NCI-H2029 (cell line): Measurements from ENCODE around the gene DHDDS.

Experiments
- DNase-seq: peaks from one replicate; lab custom pipeline; 2025; lab: John Stamatoyannopoulos, UW

The DHDDS gene

DNA sequence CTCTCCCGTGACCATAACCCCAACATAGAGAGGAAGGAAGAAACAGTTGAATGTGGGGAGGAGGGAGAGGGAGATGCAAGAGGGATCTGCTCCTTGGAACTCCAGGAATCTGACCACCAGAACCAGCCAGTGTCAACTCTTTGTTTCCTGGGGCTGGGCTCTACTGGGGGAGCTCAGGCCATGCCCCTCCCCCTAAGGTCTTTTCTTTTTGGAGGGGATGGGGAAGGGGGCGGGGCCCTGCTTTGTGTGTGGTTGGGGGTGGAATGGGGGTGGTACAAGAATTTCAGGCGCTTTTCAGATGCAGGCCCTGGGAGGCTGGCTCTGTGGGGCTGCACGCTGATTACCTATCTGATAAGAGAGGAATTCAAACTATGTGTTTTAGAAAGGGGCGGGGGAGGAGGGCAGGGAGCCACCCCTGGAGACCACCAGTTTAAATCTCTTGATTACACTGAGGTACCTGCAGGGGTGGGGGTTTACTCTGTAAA, 13.2 kb upstream of the DHDDS start:
- DNase-seq, result no peak

DNA sequence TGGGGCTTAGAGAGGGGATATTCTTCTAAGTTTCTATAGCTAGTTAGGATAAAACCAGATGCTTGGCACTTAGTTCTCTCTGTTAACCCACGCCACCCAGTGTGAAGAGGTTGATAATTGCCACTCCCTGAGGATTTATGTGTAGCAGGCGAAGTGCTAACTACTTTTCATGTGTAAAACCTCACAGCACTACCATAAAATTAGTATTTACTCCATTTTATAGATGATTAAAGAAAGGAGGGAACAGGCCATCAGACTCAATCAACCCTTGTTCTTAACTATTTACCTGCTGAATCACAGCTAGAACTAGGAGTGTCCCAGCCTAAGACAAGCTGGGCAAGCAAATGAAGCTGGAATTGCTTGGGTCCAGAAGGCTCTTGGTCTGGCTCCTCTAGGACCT, 12.6 kb upstream of the DHDDS start:
- DNase-seq, result no peak

DNA sequence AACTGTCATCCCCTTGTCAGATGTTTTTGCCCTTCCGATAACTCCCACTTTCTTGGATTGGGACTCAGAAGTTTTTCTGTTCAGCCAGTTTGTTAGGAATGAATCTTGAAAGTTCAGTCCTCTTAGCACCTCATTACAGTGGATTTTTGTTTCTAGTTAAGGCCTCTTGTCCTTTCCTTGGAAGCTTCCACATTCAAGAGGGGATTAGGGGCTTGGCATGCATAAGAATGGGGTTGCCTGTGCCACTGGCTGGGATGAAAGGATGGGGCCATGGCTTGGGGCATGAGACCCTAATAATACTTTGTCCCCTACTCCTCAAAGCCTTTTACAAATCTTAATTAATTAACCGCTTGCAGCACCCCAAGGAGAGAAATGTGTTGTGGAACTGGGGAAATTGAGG, 2.4 kb upstream of the DHDDS start:
- no peak for DNase-seq

DNA sequence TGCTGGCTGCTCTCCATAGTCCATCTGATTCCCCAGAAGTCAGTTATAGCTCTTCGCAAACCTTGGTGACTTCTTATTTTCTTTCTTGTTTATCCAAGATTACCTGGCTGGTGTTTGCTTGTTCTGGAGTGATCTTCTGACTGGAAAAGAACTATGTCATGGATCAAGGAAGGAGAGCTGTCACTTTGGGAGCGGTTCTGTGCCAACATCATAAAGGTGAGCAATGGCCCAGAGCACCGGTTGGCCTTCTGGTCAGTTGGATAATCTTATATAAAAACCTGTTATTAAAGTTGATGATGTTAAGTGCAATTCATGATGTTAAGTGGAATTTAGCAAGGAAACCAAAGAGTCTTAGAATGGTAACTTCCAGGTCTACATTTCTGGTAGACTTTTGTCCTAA, 672 bp downstream of the DHDDS start:
- DNase-seq, result no peak

DNA sequence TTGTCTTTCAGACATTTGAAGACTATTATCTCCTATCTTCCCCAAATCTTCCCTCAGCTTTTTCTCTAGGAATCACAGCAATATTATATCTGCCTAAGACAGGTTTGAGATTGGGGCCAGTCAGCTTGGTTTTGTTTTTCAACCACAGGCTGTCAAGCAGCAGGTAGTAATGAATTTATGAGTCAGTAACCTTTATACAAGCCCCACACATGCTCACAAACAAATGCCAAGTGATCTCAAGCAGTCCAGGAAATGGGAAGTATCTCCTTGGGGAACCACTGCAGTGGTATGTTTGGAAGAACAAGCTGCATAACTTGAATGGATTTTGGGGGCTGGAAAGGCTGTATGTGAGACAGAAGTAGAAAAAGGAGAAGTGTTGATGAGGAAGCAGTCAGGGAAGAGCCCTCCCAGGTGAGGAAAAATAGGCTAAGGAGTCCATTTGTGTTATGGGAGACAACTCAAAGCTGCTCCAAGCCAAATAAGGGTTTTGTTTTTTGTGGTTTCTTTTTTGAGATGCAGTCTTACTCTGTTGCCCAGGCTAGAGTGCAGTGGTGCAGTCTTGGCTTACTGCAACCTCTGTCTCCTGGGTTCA, 2.1 kb downstream of the DHDDS start:
- DNase-seq, result no peak

DNA sequence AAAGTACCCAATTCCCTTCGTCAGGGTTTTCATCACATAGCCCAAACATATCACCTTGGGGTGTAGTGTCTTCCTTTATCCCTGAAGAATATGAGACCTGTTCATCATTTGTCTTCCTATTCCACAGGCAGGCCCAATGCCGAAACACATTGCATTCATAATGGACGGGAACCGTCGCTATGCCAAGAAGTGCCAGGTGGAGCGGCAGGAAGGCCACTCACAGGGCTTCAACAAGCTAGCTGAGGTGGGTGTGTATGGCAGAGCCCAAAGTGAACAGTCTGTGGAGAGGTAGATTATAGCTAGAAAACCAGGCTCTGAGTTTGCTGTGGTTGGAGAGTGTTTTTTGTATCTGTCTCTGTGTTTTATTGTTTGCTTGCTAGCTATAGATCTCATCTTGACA, 5.9 kb downstream of the DHDDS start:
- DNase-seq, result no peak

- no peak for DNase-seq
Observed at GRCh38 chr1:26440259-26440658, 8.1 kb downstream of the DHDDS start.

- no peak for DNase-seq
Observed at GRCh38 chr1:26449868-26450267, 17.7 kb downstream of the DHDDS start.

- DNase-seq, result no peak
Observed at GRCh38 chr1:26450908-26451307, 18.8 kb downstream of the DHDDS start.

GRCh38 chr1:26452459-26453183, 20.5 kb downstream of the DHDDS start:
- no peak for DNase-seq

DNA sequence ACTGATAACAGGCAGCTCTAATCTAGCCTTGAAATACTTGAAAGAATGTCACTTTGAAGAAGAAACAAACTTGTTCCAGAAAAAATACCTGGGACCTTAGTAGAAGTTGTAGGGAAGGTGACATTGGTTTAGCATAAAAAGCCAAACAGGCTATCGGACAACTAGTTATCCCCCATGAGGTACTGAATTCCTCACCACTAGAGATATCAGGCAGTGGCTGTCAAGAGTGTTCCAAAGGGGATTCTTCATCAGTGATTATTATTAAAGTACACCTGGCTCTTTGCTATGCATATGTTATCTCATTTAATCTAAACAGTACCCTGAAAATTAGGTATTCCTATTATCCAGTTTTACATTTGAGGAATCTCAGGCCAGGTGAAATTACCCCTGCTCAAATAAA, 27.0 kb downstream of the DHDDS start:
- no peak for DNase-seq

DNA sequence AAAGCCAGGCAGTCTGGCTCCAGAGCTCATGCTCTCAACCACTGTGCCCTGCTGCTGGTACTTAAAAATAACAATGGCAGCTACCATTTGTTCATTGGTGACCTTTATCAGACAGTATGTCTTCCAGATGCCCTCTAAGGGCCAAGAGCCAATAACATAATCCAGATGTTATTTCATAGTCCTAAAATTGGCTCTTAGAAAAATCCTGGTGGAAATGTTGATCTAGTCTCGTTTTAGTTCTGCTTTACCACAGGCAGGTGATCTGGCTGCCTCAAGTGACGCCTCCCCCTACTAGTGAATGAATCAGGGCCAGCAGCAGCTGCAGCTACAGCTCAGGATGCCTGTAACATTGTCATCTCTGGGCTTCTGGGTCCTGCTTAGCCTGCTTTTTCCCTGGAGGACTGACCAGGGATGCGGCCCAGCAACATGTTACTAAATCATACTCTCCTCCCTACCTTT, 27.5 kb downstream of the DHDDS start:
- peak; percentile 63 for DNase-seq

DNA sequence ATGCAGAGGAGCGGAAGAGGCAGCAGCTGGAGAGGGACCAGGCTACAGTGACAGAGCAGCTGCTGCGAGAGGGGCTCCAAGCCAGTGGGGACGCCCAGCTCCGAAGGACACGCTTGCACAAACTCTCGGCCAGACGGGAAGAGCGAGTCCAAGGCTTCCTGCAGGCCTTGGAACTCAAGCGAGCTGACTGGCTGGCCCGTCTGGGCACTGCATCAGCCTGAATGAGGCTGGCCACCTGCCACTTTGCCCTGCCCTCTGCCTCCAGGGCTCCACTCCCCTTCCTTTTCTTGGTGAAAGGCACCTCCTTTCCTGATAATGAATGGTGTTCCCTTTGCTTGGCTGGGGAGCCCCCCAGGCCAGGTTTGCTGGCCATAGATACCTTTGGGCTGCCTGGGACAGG, 36.8 kb downstream of the DHDDS start:
- DNase-seq, result no peak

- no peak for DNase-seq
Observed at GRCh38 chr1:26469558-26469957, 37.4 kb downstream of the DHDDS start.

DNA sequence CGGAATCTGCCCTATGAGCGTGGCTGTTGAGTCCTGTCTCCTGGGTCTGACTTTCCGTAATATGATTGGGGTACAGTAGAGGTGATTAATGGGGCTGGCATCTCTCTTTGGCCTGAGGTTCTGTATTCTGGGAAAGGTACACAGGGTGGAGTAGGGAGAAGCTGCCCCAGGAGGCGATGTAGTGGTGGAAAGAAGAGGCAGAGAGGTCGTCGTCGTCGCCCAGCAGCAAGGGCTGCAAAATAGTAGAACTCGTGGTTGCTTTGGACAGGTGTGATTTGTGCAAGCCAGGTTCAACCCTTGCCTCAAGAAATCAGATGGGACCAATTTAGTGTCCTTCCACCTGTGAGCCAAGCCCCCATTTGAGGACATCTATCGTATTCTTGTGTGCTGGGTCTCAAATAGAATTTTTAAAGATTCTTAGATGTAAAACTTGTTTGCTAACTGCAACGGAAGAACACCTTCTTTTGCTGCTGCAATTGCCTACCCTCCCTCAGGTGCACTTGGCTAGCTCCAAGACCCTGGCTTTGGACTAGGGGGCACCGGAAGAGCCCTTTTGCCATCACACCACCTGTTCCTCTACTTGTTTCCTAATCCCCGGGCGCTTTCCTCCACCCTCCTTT, 38.9 kb downstream of the DHDDS start:
- no peak for DNase-seq

DNA sequence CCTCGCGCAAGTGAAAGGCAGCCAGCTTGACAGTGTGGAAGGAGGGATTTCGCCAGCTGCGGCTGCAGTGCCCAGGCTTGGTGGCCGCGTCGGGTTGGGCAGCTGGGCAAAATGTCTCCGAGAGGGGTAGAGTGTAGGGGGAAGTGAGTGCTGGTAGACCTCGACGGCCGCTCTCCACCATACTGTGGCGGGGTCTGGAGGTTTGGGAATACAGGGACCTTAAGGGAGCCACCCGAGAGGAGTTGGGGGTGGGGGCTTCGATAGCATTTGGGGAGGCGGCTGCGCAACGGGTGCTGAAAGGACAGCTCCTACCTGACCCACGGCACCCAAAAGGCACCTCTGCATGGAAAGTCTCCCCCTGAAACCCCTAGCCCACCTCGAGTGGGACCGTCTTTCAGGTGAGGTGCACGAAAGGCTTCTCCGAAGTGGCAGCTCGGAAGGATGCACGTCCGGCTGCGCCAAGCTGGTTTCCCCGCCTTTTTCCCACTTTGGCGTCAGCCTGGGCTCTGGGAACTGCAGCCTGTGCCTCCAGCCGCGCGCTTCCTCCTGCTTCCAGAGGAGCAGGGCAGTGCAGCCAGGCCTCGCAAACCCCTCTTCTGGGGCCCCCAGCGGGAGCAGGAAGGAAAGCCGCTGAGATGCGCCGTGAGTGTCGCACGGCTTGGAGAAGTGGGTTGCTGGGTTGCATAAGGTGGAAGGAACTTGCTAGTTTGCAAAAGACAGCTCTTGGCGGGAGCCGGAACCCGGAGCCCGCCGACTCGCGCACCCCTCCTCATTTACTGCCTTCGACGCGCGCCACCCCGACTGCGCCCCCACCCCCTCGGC, 39.6 kb downstream of the DHDDS start:
- peak; percentile 72 for DNase-seq

GRCh38 chr1:26472320-26472900, 40.3 kb downstream of the DHDDS start, which contains the start of gene HMGN2:
Gene HMGN2 (plus strand): TSS chr1:26472440. CDS start chr1:26472613, 173 bp downstream.
- peak; percentile 85 for DNase-seq

DNA sequence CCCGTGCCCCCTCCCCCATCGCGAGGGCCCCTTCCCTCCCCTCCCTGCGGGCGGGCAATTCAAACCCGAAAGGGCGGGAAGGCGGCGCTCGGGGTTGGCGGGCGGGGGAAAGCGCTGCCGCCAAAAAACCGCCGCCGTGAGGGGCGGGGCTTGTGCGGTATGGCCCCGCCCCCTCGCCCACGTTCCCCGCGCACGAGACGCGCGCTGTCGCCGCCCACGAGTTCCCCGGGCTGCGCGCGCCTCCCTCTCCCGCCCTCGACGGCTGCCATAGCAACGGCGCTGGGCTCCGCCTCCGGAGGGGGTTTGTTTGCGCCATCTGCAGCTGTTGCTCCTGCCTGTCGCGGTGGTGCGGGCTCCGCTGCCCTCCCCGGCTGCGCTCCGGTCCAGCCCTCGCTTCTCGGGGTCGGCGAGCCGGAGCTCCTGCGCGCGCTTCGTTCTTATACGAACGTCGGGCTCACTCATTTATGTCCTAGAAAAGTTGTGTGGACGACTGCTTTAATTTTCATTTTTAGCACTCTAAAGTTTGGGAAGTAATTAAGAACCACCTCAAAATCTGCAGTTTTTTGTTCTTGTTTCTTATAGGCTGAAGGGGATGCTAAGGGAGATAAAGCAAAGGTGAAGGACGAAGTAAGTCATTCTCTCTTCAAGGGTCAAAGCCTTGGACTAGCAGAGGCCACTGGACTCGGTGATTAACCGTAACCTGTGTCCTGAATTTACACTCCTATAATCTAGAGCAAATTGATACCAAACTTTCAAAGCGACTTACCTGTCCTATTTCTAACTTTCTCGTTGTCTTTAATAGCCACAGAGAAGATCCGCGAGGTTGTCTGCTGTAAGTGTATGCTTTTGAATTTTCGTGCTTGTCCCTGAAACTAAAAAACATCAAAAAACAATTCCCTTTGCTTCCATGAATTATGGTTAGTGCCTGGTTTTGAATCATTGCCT, 41.1 kb downstream of the DHDDS start:
- DNase-seq, result peak; percentile 94

DNA sequence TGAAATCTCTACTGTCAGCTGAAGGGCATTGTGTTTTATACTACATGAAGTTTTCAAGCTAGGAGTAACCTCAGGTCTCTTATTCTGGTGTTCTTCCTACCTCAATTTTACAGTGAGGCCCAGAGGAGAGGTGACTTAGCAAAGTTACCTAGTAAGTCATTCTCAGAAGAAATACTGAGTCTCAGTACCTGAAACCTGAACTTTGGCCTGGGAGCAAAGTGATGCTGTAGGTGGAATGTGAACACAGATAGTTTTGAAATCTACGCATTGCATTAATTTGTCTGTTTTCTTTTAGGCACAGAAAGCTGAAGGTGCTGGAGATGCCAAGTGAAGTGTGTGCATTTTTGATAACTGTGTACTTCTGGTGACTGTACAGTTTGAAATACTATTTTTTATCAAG, 42.7 kb downstream of the DHDDS start:
- DNase-seq, result no peak

- no peak for DNase-seq
Observed at GRCh38 chr1:26475989-26476388, 43.9 kb downstream of the DHDDS start.

DNA sequence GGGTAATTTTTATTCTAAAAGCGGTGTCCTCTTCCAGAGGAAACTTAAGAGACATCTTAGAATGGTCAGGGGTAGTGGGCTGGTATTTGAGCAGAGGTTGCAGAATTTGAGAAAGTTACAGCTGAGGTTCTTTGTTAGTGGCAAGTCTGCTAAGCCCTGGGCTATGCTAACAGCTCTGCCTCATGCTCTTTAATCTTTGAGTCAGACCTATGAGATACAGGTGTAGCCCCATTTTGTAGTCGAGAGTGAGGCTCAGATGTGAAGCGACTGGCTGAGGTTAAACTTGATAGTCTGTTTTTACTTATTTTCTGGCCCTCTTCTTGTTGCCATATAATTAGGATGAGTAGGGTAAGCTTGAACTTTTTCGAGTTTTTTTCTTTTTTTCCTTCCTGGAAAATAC, 44.8 kb downstream of the DHDDS start:
- no peak for DNase-seq
